Testis (tissue), 2 donors: Measurements from ENCODE around the gene ASB2.

ENCODE experiments used
- POLR2A ChIP-seq: fragments of 450-650 bp; IDR thresholded peaks from one replicate; pipeline ENCODE4 v1.6.1; 2017; ENCODE audit warnings: antibody characterized with exemption, mild to moderate bottlenecking, moderate library complexity
- TF ChIP-seq, protein P1 (sequence below), 3 experiments: fragments of 450-650 bp in 2 of 3; fragments of 200-600 bp in 1 of 3; sonication (generic) in 1 of 3; IDR thresholded peaks; one replicate each; pipeline ENCODE4 v1.5.1; 2016 to 2019; ENCODE audit warnings: antibody characterized with exemption in 3 of 3, mild to moderate bottlenecking in 2 of 3, moderate library complexity in 1 of 3

- no peak for TF ChIP-seq POLR2A
- TF ChIP-seq, protein P1, sequence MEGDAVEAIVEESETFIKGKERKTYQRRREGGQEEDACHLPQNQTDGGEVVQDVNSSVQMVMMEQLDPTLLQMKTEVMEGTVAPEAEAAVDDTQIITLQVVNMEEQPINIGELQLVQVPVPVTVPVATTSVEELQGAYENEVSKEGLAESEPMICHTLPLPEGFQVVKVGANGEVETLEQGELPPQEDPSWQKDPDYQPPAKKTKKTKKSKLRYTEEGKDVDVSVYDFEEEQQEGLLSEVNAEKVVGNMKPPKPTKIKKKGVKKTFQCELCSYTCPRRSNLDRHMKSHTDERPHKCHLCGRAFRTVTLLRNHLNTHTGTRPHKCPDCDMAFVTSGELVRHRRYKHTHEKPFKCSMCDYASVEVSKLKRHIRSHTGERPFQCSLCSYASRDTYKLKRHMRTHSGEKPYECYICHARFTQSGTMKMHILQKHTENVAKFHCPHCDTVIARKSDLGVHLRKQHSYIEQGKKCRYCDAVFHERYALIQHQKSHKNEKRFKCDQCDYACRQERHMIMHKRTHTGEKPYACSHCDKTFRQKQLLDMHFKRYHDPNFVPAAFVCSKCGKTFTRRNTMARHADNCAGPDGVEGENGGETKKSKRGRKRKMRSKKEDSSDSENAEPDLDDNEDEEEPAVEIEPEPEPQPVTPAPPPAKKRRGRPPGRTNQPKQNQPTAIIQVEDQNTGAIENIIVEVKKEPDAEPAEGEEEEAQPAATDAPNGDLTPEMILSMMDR (IDR thresholded peaks at IDR 0.05), result no peak
These were observed 10.4 kb downstream of the ASB2 start for GRCh38 chr14:93965946-93966474.
